NCI-H1092 (cell line): ENCODE results near the gene PSMA6.
"Not testable (repeated sequence)": the region's sequence is repeated elsewhere in the genome, so short reads cannot be mapped to it uniquely, and the experiment has no call there.

Experiments used
- DNase-seq: peaks from one replicate; lab custom pipeline; 2025; lab: John Stamatoyannopoulos, UW

PSMA6 gene

GRCh38 chr14:35344107-35344807 lies 52.1 kb downstream of the PSMA6 start:
- no peak for DNase-seq

GRCh38 chr14:35346738-35347322 lies 54.6 kb downstream of the PSMA6 start:
- DNase-seq, result no peak

- DNase-seq, result no peak
Observed at GRCh38 chr14:35347323-35348043, 55.3 kb downstream of the PSMA6 start.

- DNase-seq, result not testable (repeated sequence)
Observed at GRCh38 chr14:35348044-35348380, 55.8 kb downstream of the PSMA6 start.

- no peak for DNase-seq
Observed at GRCh38 chr14:35349496-35350365, 57.5 kb downstream of the PSMA6 start.

- DNase-seq, result no peak
Observed at GRCh38 chr14:35351497-35351896, 59.3 kb downstream of the PSMA6 start.

GRCh38 chr14:35351897-35352273 lies 59.7 kb downstream of the PSMA6 start:
- no peak for DNase-seq

- DNase-seq, result no peak
Observed at GRCh38 chr14:35352274-35353233, 60.4 kb downstream of the PSMA6 start.

- DNase-seq, result no peak
Observed at GRCh38 chr14:35353409-35354172, 61.4 kb downstream of the PSMA6 start.

GRCh38 chr14:35355235-35355634 lies 63.1 kb downstream of the PSMA6 start:
- not testable (repeated sequence) for DNase-seq

- no peak for DNase-seq
Observed at GRCh38 chr14:35355981-35356841, 64.0 kb downstream of the PSMA6 start.

- not testable (repeated sequence) for DNase-seq
Observed at GRCh38 chr14:35359655-35360054, 67.5 kb downstream of the PSMA6 start.

GRCh38 chr14:35361141-35361480 lies 68.9 kb downstream of the PSMA6 start:
- no peak for DNase-seq

- no peak for DNase-seq
Observed at GRCh38 chr14:35362450-35362849, 70.3 kb downstream of the PSMA6 start.

GRCh38 chr14:35362911-35363374 lies 70.8 kb downstream of the PSMA6 start:
- DNase-seq, result no peak

GRCh38 chr14:35365130-35366055 lies 73.2 kb downstream of the PSMA6 start:
- no peak for DNase-seq

- DNase-seq, result no peak
Observed at GRCh38 chr14:35366056-35366451, 73.9 kb downstream of the PSMA6 start.

GRCh38 chr14:35366521-35366976 lies 74.4 kb downstream of the PSMA6 start:
- DNase-seq, result no peak
